Superior temporal gyrus (tissue), 1 donor: ENCODE data around the gene FTCD.

Experiments
- DNase-seq: peaks from one replicate; pipeline ENCODE4 v3.0.0-alpha.2; 2016; ENCODE audit errors: extremely low spot score

Gene FTCD

GRCh38 chr21:46093668-46094400 lies 61.5 kb downstream of the FTCD start:
- DNase-seq: no peak

- DNase-seq: no peak
These were observed 62.3 kb downstream of the FTCD start for GRCh38 chr21:46092811-46093667.

GRCh38 chr21:46092026-46092764 lies 63.2 kb downstream of the FTCD start:
- DNase-seq: no peak

- no peak for DNase-seq
These were observed 63.8 kb downstream of the FTCD start for GRCh38 chr21:46091631-46092025.

GRCh38 chr21:46091118-46091517 lies 64.3 kb downstream of the FTCD start:
- no peak for DNase-seq

- no peak for DNase-seq
These were observed 66.1 kb downstream of the FTCD start for GRCh38 chr21:46089285-46089684.

- no peak for DNase-seq
These were observed 67.2 kb downstream of the FTCD start for GRCh38 chr21:46088189-46088588.

- DNase-seq: no peak
These were observed 67.7 kb downstream of the FTCD start for GRCh38 chr21:46087641-46088040.
